Ovary (tissue), 9 donors: Measurements from ENCODE around the gene AGXT2. TPM values are rescaled to one million over a fixed set of nuclear protein-coding genes. Genes with fewer than 3 reads are reported as not detected.

ENCODE experiments used
- DNase-seq, 5 donors: peaks; one replicate each; pipeline ENCODE4 v3.0.0-alpha.2; 2019 to 2020
- H3K27ac ChIP-seq, 2 donors: fragments of 200-600 bp; one replicate each; pipeline versions ENCODE4 v1.5.1 to v1.8.0; 2019 to 2022
- H3K27me3 ChIP-seq: fragments of 200-600 bp; one replicate; pipeline ENCODE4 v1.8.0; 2022
- H3K36me3 ChIP-seq: fragments of 200-600 bp; sonication (generic); one replicate; pipeline ENCODE4 v1.5.1; 2019
- H3K4me1 ChIP-seq: one replicate; pipeline ENCODE4 v1.8.1; 2013; ENCODE audit warnings: mild to moderate bottlenecking, moderate library complexity; ENCODE audit not compliant: insufficient read depth
- H3K4me3 ChIP-seq: fragments of 200-600 bp; sonication (generic); one replicate; pipeline ENCODE4 v1.5.1; 2017
- H3K9me3 ChIP-seq, 2 donors: fragments of 200-600 bp in 1 of 2; sonication (generic) in 1 of 2; one replicate each; pipeline versions ENCODE4 v1.5.1 to v1.8.1; 2013 to 2019; ENCODE audit warnings: mild to moderate bottlenecking in 1 of 2, moderate library complexity in 1 of 2
- EP300 ChIP-seq: sonication (generic); formaldehyde crosslinking; IDR thresholded peaks from one replicate; pipeline ENCODE4 v1.6.1; 2017; ENCODE audit warnings: antibody characterized with exemption
- POLR2A ChIP-seq: fragments of 450-650 bp; IDR thresholded peaks from one replicate; pipeline ENCODE4 v1.6.1; 2017; ENCODE audit warnings: antibody characterized with exemption, mild to moderate bottlenecking, moderate library complexity
- WGBS, 3 donors: extraction: QIAGEN DNeasy Blood & Tissue Kit in 1 of 3; methylation state at CpG; one replicate each; pipeline versions ENCODE4 v1.1.5 to v1.1.7; 2013 to 2017; 5-methylcytosine and 5-hydroxymethylcytosine counted together
- intact Hi-C, 4 donors: fragments of 100-400 bp; cut with DNase I; formaldehyde crosslinking; loops; one replicate each; pipeline versions ENCODE4 v1.11.0 to v1.15.1; 2022 to 2023
- polyA plus RNA-seq, 2 donors: library from polyadenylated mRNA; stranded (reverse); fragments of 200-250 nt in 1 of 2; fragments of 350-450 nt in 1 of 2; fragmentation: Illumina TruSeq in 1 of 2; extraction: RNeasy Lipid Tissue Mini Kit (QIAGEN cat#74804) in 1 of 2; gene quantifications; one replicate each; pipeline ENCODE4 v1.2.3, GENCODE V29; 2013 to 2014
- total RNA-seq, 7 donors: library from RNA; depleted of rRNA in 2 of 7; stranded (reverse); fragments of >200 nt in 2 of 7; fragmentation: NEBNext Ultra II Directional in 3 of 7; extraction: Animal tissue kit (Norgen Biotek cat#: 25700) in 3 of 7; gene quantifications; one replicate each; pipeline versions ENCODE4 v1.1.0 to v1.2.4, GENCODE V29; 2016 to 2023
- TF ChIP-seq, protein P1 (sequence below), 3 donors: fragments of 450-650 bp in 2 of 3; fragments of 200-600 bp in 1 of 3; IDR thresholded peaks; one replicate each; pipeline versions ENCODE4 v1.5.1 to v1.8.0; 2016 to 2022; ENCODE audit warnings: antibody characterized with exemption in 3 of 3, mild to moderate bottlenecking in 1 of 3
- donor health status: DM: no; HTN: no; CAD: no; lungs with moderate emphysema.
- donor health status: DM: no; HTN: no; CAD: no.
- donor health status: Bipolar disorder and iron deficiency.
- donor health status: DM: yes; HTN: yes; CAD: no.
- donor health status: DM: no; HTN: no; CAD: no.
- donor health status: DM: yes; HTN: yes; CAD: no.

Gene AGXT2
- total and polyA plus RNA-seq, 9 donors: 0.10 to 0.15 TPM; not detected in 7

DNA sequence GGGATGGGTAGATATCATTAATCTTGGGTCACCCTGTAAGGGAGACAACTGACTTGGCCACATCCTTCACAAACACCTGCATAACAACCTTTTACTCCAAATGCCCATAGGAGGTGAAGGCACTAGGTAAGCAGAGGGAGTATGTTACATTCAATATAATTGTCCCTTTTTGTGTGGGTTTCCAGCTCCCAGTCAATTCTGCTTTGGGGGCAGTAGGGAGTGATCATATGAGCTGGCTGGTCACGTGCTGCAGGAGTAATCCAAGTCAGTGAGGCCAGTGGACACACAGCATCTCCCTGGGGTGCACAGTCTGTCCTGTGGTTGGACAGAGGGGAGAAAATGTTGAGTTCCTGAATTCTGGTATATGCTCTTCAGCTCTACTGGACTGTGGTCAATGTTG lies 1.2 kb upstream of the AGXT2 start:
- no peaks in the 10 kb centered on the region for H3K27me3 ChIP-seq
- whole genome bisulfite sequencing, 3 donors: 63 to 83% (median 72%) methylated on average over 1 of the region's 1 CpG
- no peaks in the 10 kb centered on the region for H3K36me3 ChIP-seq
- H3K9me3 ChIP-seq: no peaks in the 10 kb centered on the region
- TF ChIP-seq EP300: no peak
- TF ChIP-seq POLR2A: no peak
- TF ChIP-seq, protein P1, sequence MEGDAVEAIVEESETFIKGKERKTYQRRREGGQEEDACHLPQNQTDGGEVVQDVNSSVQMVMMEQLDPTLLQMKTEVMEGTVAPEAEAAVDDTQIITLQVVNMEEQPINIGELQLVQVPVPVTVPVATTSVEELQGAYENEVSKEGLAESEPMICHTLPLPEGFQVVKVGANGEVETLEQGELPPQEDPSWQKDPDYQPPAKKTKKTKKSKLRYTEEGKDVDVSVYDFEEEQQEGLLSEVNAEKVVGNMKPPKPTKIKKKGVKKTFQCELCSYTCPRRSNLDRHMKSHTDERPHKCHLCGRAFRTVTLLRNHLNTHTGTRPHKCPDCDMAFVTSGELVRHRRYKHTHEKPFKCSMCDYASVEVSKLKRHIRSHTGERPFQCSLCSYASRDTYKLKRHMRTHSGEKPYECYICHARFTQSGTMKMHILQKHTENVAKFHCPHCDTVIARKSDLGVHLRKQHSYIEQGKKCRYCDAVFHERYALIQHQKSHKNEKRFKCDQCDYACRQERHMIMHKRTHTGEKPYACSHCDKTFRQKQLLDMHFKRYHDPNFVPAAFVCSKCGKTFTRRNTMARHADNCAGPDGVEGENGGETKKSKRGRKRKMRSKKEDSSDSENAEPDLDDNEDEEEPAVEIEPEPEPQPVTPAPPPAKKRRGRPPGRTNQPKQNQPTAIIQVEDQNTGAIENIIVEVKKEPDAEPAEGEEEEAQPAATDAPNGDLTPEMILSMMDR (IDR thresholded peaks at IDR 0.05): no peak
- H3K27ac ChIP-seq: no peak overlapping the region
- no peaks in the 10 kb centered on the region for H3K4me1 ChIP-seq
- DNase-seq: no peak
- H3K4me3 ChIP-seq: no peak overlapping the region
- intact Hi-C loops: loop anchor here in 1 of 4 donors (10.0 kb wide), 1 partner anchor 444 kb away; no protein-coding TSS in a partner anchor

DNA sequence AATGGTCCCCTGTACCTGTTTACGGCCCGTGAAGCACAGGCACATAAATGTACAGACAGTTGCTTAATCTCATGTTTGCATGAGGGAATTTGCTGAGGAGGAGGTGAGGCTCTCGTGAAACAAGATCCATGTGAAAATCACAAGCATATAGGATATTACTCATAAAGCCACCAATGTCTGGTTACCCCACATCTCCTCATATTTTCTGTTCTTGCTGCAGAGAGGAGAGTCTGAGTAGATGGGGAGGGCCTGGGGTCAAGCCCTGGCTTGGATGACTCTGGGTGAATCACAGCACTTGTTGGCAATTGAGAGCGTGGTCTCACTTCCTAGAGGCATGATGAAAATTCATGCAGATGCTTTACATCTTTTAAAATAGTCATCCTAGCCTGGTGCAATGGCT lies 975 bp downstream of the AGXT2 start:
- Histone ChIP-seq H3K27ac (no peak overlapping the region), H3K27me3 (no peaks in the 10 kb centered on the region), H3K4me1 (no peaks in the 10 kb centered on the region), H3K9me3 (no peaks in the 10 kb centered on the region), H3K36me3 (no peaks in the 10 kb centered on the region), H3K4me3 (no peak overlapping the region)
- intact Hi-C loops: loop anchor here in 1 of 4 donors (10.0 kb wide), 1 partner anchor 442 kb away; no protein-coding TSS in a partner anchor
- no peak for DNase-seq
- WGBS, 3 donors: 83 to 91% (median 90%) methylated on average over 4 of the region's 4 CpGs
- no peak for TF ChIP-seq POLR2A
- TF ChIP-seq, protein P1 (IDR thresholded peaks at IDR 0.05): no peak
- no peak for TF ChIP-seq EP300

DNA sequence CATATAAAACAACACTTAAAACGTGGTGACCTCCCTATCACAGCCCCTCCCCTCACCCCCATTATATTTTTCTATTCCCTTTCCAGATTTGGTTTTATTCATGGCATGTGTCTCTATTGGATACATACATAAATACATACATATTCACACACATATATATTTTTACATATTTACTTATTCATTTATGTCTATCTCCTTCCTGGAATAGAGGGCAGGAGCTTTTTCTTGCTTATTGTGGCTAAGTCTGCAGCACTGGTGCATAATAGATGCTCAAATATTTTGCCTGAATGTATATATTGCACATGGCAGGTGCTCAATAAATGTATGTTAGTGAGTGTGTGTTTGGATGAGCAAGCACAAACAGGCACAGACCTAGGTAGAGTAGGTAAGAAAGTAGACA lies 2.5 kb downstream of the AGXT2 start:
- Histone ChIP-seq H3K27ac (no peak overlapping the region), H3K4me3 (no peak overlapping the region), H3K9me3 (no peaks in the 10 kb centered on the region), H3K36me3 (no peaks in the 10 kb centered on the region), H3K4me1 (no peaks in the 10 kb centered on the region), H3K27me3 (no peaks in the 10 kb centered on the region)
- TF ChIP-seq, protein P1 (IDR thresholded peaks at IDR 0.05): no peak
- TF ChIP-seq POLR2A: no peak
- TF ChIP-seq EP300: no peak
- no peak for DNase-seq
- intact Hi-C loops: loop anchor here in 1 of 4 donors (10.0 kb wide), 1 partner anchor 440 kb away; no protein-coding TSS in a partner anchor
- WGBS, 3 donors: 30 to 52% (median 35%) methylated on average over 1 of the region's 1 CpG

DNA sequence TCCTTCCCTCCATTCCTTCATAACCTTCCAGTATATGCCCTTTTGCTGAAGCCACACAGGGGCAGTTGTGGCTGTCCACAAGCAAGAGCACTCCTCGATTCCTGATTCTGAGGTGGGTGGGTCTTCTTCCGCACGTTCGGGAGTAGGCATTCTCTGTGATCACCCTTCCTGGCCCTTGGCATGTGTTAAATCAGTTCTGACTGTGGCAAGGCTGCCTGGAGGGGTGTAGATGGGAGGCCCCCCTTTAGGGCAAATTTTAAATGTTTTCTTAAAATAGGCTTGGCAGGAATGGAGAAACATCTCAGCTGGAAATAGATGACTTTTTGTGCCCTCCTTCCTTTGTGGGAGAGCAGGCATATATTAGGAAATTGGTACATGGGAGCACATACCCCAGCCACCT lies 3.1 kb downstream of the AGXT2 start:
- no peak for TF ChIP-seq POLR2A
- TF ChIP-seq, protein P1 (IDR thresholded peaks at IDR 0.05): no peak
- TF ChIP-seq EP300: no peak
- H3K27ac ChIP-seq: no peak overlapping the region
- H3K9me3 ChIP-seq: no peaks in the 10 kb centered on the region
- H3K4me1 ChIP-seq: no peaks in the 10 kb centered on the region
- intact Hi-C loops: loop anchor here in 1 of 4 donors (10.0 kb wide), 1 partner anchor 440 kb away; no protein-coding TSS in a partner anchor
- no peaks in the 10 kb centered on the region for H3K27me3 ChIP-seq
- WGBS, 3 donors: 58 to 63% (median 58%) methylated on average over 4 of the region's 4 CpGs
- H3K4me3 ChIP-seq: no peak overlapping the region
- no peaks in the 10 kb centered on the region for H3K36me3 ChIP-seq
- DNase-seq: no peak
